A549 (cell line): ENCODE measurements around the gene HACL1. TPM values are rescaled to one million over a fixed set of nuclear protein-coding genes. Genes with fewer than 3 reads are reported as not detected.

Source experiments
- ATAC-seq, 2 experiments: fragments of 200-7000 bp in 1 of 2; fragments of >200 bp in 1 of 2; cut with Nextera tagmentation in 1 of 2; cut with Tn5 transposase in 1 of 2; 3 replicates each; pipeline versions ENCODE4 v1.8.0 to v1.9.1; 2018 to 2020; ENCODE audit warnings: mild to moderate bottlenecking in 1 of 2, moderate library complexity in 1 of 2
- CTCF ChIA-PET: fragments of 300-600 bp; sonication (Branson Sonifier 250); formaldehyde crosslinking; extraction: SDS; loops from one replicate; lab custom pipeline; 2021; ENCODE audit warnings: antibody characterized with exemption, inconsistent platforms; lab: Yijun Ruan, JAX
- POLR2A ChIA-PET: fragments of 350-600 bp; formaldehyde crosslinking; extraction: SDS; loops from one replicate; lab custom pipeline; 2021; ENCODE audit warnings: antibody characterized with exemption, inconsistent platforms; lab: Yijun Ruan, JAX
- DNase-seq, 2 experiments: peaks; one replicate each; pipeline versions ENCODE4 v3.0.0 to v3.0.0-alpha.2; 2011 to 2016; ENCODE audit warnings: low read depth in 1 of 2, low spot score in 1 of 2
- FAIRE-seq: peaks from 2 replicates; lab custom pipeline; 2011; peaks lifted over from hg19 to GRCh38; lab: Jason Lieb, UNC
- H3K27ac ChIP-seq, 2 experiments: fragments of >200 bp; sonication (Bioruptor Twin); formaldehyde crosslinking; 3 replicates each; pipeline ENCODE4 v1.5.1; 2016 to 2017
- H3K4me1 ChIP-seq: fragments of >200 bp; sonication (Bioruptor Twin); formaldehyde crosslinking; 3 replicates; pipeline ENCODE4 v1.6.1; 2016
- H3K4me2 ChIP-seq: fragments of >200 bp; sonication (Bioruptor Twin); formaldehyde crosslinking; 3 replicates; pipeline ENCODE4 v1.6.1; 2016
- H3K4me3 ChIP-seq: fragments of >200 bp; sonication (Bioruptor Twin); formaldehyde crosslinking; 3 replicates; pipeline ENCODE4 v1.5.1; 2016
- H3K9me3 ChIP-seq: fragments of >200 bp; sonication (Bioruptor Twin); formaldehyde crosslinking; 3 replicates; pipeline ENCODE4 v1.6.1; 2016
- BCL3 ChIP-seq: fragments of >200 bp; sonication (Bioruptor Twin); formaldehyde crosslinking; IDR thresholded peaks from 3 replicates; pipeline ENCODE4 v1.6.1; 2016
- CBX2 ChIP-seq: fragments of 200-600 bp; sonication (generic); IDR thresholded peaks from 2 replicates; pipeline ENCODE4 v1.6.1; 2016; ENCODE audit warnings: low read depth, mild to moderate bottlenecking, borderline replicate concordance
- CEBPB ChIP-seq, 2 experiments: fragments of >200 bp in 1 of 2; sonication (Bioruptor Twin) in 1 of 2; formaldehyde crosslinking in 1 of 2; IDR thresholded peaks; 2 replicates each; pipeline ENCODE4 v1.6.1; 2012 to 2016
- E2F6 ChIP-seq: IDR thresholded peaks from 2 replicates; pipeline ENCODE4 v1.6.1; 2012; ENCODE audit warnings: low read depth, borderline replicate concordance
- EHF ChIP-seq: fragments of 250-450 bp; sonication (Bioruptor Pico); IDR thresholded peaks from 2 replicates; pipeline ENCODE4 v1.5.0; 2020; ENCODE audit warnings: mild to moderate bottlenecking
- EHMT2 ChIP-seq: fragments of 200-600 bp; sonication (generic); IDR thresholded peaks from 2 replicates; pipeline ENCODE4 v1.6.1; 2016; ENCODE audit warnings: antibody characterized with exemption, low read depth, mild to moderate bottlenecking, moderate library complexity
- ELK1 ChIP-seq: fragments of 150-350 bp; IDR thresholded peaks from 2 replicates; pipeline ENCODE4 v1.6.1; 2014; ENCODE audit warnings: low read depth, mild to moderate bottlenecking, low read length
- FOSB ChIP-seq: fragments of 250-450 bp; sonication (Bioruptor Pico); IDR thresholded peaks from 2 replicates; pipeline ENCODE4 v1.5.0; 2020; ENCODE audit warnings: mild to moderate bottlenecking, moderate library complexity
- FOSL2 ChIP-seq, 2 experiments: fragments of 450-650 bp in 1 of 2; fragments of >200 bp in 1 of 2; sonication (Bioruptor Twin) in 1 of 2; formaldehyde crosslinking; IDR thresholded peaks; 2 replicates each; pipeline versions ENCODE4 v1.5.0 to v1.6.1; 2016 to 2020; ENCODE audit warnings: mild to moderate bottlenecking in 1 of 2, moderate library complexity in 1 of 2
- FOXS1 ChIP-seq: fragments of 250-450 bp; sonication (Bioruptor Pico); IDR thresholded peaks from 2 replicates; pipeline ENCODE4 v1.5.0; 2020; ENCODE audit warnings: mild to moderate bottlenecking, moderate library complexity
- HES2 ChIP-seq: fragments of >200 bp; sonication (Bioruptor Twin); formaldehyde crosslinking; IDR thresholded peaks from 2 replicates; pipeline ENCODE4 v1.6.1; 2016
- HMGXB4 ChIP-seq: fragments of 250-450 bp; sonication (Bioruptor Pico); IDR thresholded peaks from 2 replicates; pipeline ENCODE4 v1.5.0; 2021; ENCODE audit warnings: mild to moderate bottlenecking, moderate library complexity, borderline replicate concordance
- HOXA7 ChIP-seq: fragments of 250-450 bp; sonication (Bioruptor Pico); IDR thresholded peaks from 2 replicates; pipeline ENCODE4 v1.5.0; 2020; ENCODE audit warnings: mild to moderate bottlenecking, moderate library complexity
- HOXB13 ChIP-seq: fragments of 250-450 bp; sonication (Bioruptor Pico); IDR thresholded peaks from 2 replicates; pipeline ENCODE4 v1.5.0; 2020; ENCODE audit warnings: low read depth, mild to moderate bottlenecking, moderate library complexity
- KDM5A ChIP-seq: fragments of 200-600 bp; sonication (generic); IDR thresholded peaks from 2 replicates; pipeline ENCODE4 v1.6.1; 2016; ENCODE audit warnings: antibody characterized with exemption, mild to moderate bottlenecking
- MAFK ChIP-seq: fragments of 450-650 bp; IDR thresholded peaks from 2 replicates; pipeline ENCODE4 v1.6.1; 2014; ENCODE audit not compliant: partially characterized antibody
- MAZ ChIP-seq: fragments of 150-350 bp; IDR thresholded peaks from 2 replicates; pipeline ENCODE4 v1.6.1; 2014; ENCODE audit warnings: antibody characterized with exemption, low read depth, low read length, borderline replicate concordance
- NFE2L2 ChIP-seq: fragments of 150-350 bp; conservative IDR thresholded peaks from 2 replicates; pipeline ENCODE4 v1.6.1; 2014; ENCODE audit warnings: low read length
- NPAS2 ChIP-seq: fragments of 250-450 bp; sonication (Bioruptor Pico); IDR thresholded peaks from 2 replicates; pipeline ENCODE4 v1.8.0; 2022; ENCODE audit warnings: mild to moderate bottlenecking, moderate library complexity, borderline replicate concordance
- NR3C1 ChIP-seq: fragments of >200 bp; sonication (Bioruptor Twin); formaldehyde crosslinking; IDR thresholded peaks from 3 replicates; pipeline ENCODE4 v1.6.1; 2017
- POLR2A ChIP-seq: IDR thresholded peaks from 2 replicates; pipeline ENCODE4 v1.6.1; 2012; ENCODE audit warnings: mild to moderate bottlenecking, low read length
- POLR2AphosphoS2 ChIP-seq: conservative IDR thresholded peaks from 2 replicates; pipeline ENCODE4 v1.6.1; 2012; ENCODE audit warnings: low read length, improper control_type of control experiment, inconsistent platforms
- RAD21 ChIP-seq, 2 experiments: fragments of >200 bp in 1 of 2; sonication (Bioruptor Twin) in 1 of 2; formaldehyde crosslinking in 1 of 2; IDR thresholded peaks in 1 of 2; conservative IDR thresholded peaks in 1 of 2; 2 replicates in 1 of 2; 3 replicates in 1 of 2; pipeline ENCODE4 v1.6.1; 2012 to 2018; ENCODE audit warnings: inconsistent platforms in 1 of 2
- RCOR1 ChIP-seq: fragments of 150-350 bp; IDR thresholded peaks from 2 replicates; pipeline ENCODE4 v1.6.1; 2014; ENCODE audit warnings: antibody characterized with exemption, low read length, low read depth
- REST ChIP-seq: fragments of 200-600 bp; sonication (generic); IDR thresholded peaks from 2 replicates; pipeline ENCODE4 v1.6.1; 2016; ENCODE audit warnings: antibody characterized with exemption, mild to moderate bottlenecking, moderate library complexity
- TFCP2L1 ChIP-seq: fragments of 250-450 bp; sonication (Bioruptor Pico); IDR thresholded peaks from 2 replicates; pipeline ENCODE4 v1.5.0; 2021; ENCODE audit warnings: mild to moderate bottlenecking
- USF2 ChIP-seq: fragments of 450-650 bp; IDR thresholded peaks from 2 replicates; pipeline ENCODE4 v1.6.1; 2014; ENCODE audit warnings: antibody characterized with exemption
- ZC3H11A ChIP-seq: fragments of 450-650 bp; IDR thresholded peaks from 2 replicates; pipeline ENCODE4 v1.6.1; 2014; ENCODE audit warnings: antibody characterized with exemption, mild to moderate bottlenecking
- ZFP36 ChIP-seq: fragments of 450-650 bp; IDR thresholded peaks from 2 replicates; pipeline ENCODE4 v1.6.1; 2014; ENCODE audit warnings: borderline replicate concordance; ENCODE audit not compliant: partially characterized antibody
- ZSCAN20 ChIP-seq: fragments of 250-450 bp; sonication (Bioruptor Pico); IDR thresholded peaks from 2 replicates; pipeline ENCODE4 v1.8.0; 2022; ENCODE audit warnings: mild to moderate bottlenecking, moderate library complexity
- WGBS: methylation state at CpG from one replicate; pipeline ENCODE4 v1.1.6; 2017; ENCODE audit errors: missing lambda C conversion rate; 5-methylcytosine and 5-hydroxymethylcytosine counted together
- polyA plus RNA-seq, 4 experiments: library from polyadenylated mRNA; depleted of rRNA in 3 of 4; stranded (reverse); fragments of >200 nt; fragmentation: RNase III in 1 of 4; extraction: RNeasy Plus Mini Kit Qiagen cat#74134 plus additional on column Dnase treatment in 1 of 4; gene quantifications; 2 replicates in 3 of 4; 3 replicates in 1 of 4; pipeline ENCODE4 v1.2.3, GENCODE V29; 2011 to 2017

HACL1 gene
- polyA plus RNA-seq, 2 of the 4 experiments (the other 2 are of a cell fraction): 26.3 to 51.0 TPM

- Histone ChIP-seq H3K4me3 (no peak overlapping the region), H3K4me2 (no peak overlapping the region), H3K9me3 (no peaks in the 10 kb centered on the region), H3K4me1 (no peaks in the 10 kb centered on the region), H3K27ac (no peak overlapping the region)
- ATAC-seq: no peak
- POLR2A ChIA-PET: no interaction called here
- CTCF ChIA-PET: no interaction called here
- no peak for FAIRE-seq
- TF ChIP-seq POLR2AphosphoS2 (no peak), TFCP2L1 (no peak), ELK1 (no peak), HES2 (no peak), EHMT2 (no peak), FOSB (CRISPR knock-in tag) (no peak), BCL3 (no peak), CEBPB (IDR thresholded peaks at IDR 0.05) (no peak), HOXA7 (CRISPR knock-in tag) (no peak), EHF (CRISPR knock-in tag) (no peak), NFE2L2 (no peak), KDM5A (no peak), RAD21 (conservative IDR thresholded peaks at IDR 0.05 in 1 of 2, IDR thresholded peaks at IDR 0.05 in 1 of 2) (no peak), FOXS1 (no peak), HOXB13 (CRISPR knock-in tag) (no peak), RCOR1 (no peak)
- no peak for DNase-seq
- 72% methylated on average over 7 of the region's 7 CpGs for WGBS
Measured at GRCh38 chr3:15513116-15513515, 88.3 kb downstream of the HACL1 start.

GRCh38 chr3:15512166-15512565, 89.2 kb downstream of the HACL1 start:
- no peak overlapping the region for H3K27ac ChIP-seq
- no peak overlapping the region for H3K4me3 ChIP-seq
- DNase-seq: no peak
- no peaks in the 10 kb centered on the region for H3K9me3 ChIP-seq
- H3K4me2 ChIP-seq: no peak overlapping the region
- no peak; a peak in 1 of 6 replicates for ATAC-seq
- no peak for FAIRE-seq
- WGBS: 60% methylated on average over 10 of the region's 10 CpGs
- ChIA-PET POLR2A (no interaction called here), CTCF (interaction anchor here (1.2 kb wide), 1 partner anchor 45 kb away, joined by 3 read pairs; no protein-coding TSS in a partner anchor)
- H3K4me1 ChIP-seq: no peaks in the 10 kb centered on the region
- TF ChIP-seq MAFK (no peak), POLR2A (no peak), HMGXB4 (CRISPR knock-in tag) (no peak), CBX2 (no peak), EHMT2 (no peak), E2F6 (no peak), POLR2AphosphoS2 (no peak), NR3C1 (no peak), ZSCAN20 (CRISPR knock-in tag) (no peak), NPAS2 (CRISPR knock-in tag) (no peak), REST (no peak), USF2 (no peak), ZFP36 (no peak), ZC3H11A (no peak), FOSL2 (IDR thresholded peaks at IDR 0.05) (no peak), FOSL2 (CRISPR knock-in tag; IDR thresholded peaks at IDR 0.05) (no peak), MAZ (no peak)
